Daoy (cell line): Measurements from ENCODE around the gene CRADD. TPM values are rescaled to one million over a fixed set of nuclear protein-coding genes. Genes with fewer than 3 reads are reported as not detected.
"Not testable (repeated sequence)": the region's sequence is repeated elsewhere in the genome, so short reads cannot be mapped to it uniquely, and the experiment has no call there.

Experiments used
- DNase-seq: peaks from one replicate; pipeline ENCODE4 v3.0.0-alpha.2; 2015; ENCODE audit warnings: low read depth
- total RNA-seq: library from RNA; depleted of rRNA; stranded (reverse); fragments of >200 nt; shearing (Covaris generic); gene quantifications from 2 replicates; pipeline ENCODE4 v1.2.3, GENCODE V29; 2014; rRNA removed

CRADD gene
- 12.6 and 16.9 TPM in 2 replicates for total RNA-seq

- peak; percentile 95 for DNase-seq
These were observed at the start of gene CRADD for GRCh38 chr12:93677195-93678064. Gene CRADD (plus strand): TSS chr12:93677375.

GRCh38 chr12:93632383-93632782 is 44.8 kb upstream of the CRADD start:
- DNase-seq = no peak

GRCh38 chr12:93634416-93634815 is 42.8 kb upstream of the CRADD start:
- no peak for DNase-seq

- DNase-seq = no peak
These were observed 40.5 kb upstream of the CRADD start for GRCh38 chr12:93636708-93637107.

- no peak for DNase-seq
These were observed 39.1 kb upstream of the CRADD start for GRCh38 chr12:93638095-93638494.

GRCh38 chr12:93638954-93639353 is 38.2 kb upstream of the CRADD start:
- DNase-seq = no peak

- DNase-seq = no peak
These were observed 37.8 kb upstream of the CRADD start for GRCh38 chr12:93639406-93639805.

GRCh38 chr12:93641380-93641779 is 35.8 kb upstream of the CRADD start:
- not testable (repeated sequence) for DNase-seq

- no peak for DNase-seq
These were observed 34.4 kb upstream of the CRADD start for GRCh38 chr12:93642751-93643150.

GRCh38 chr12:93645702-93646101 is 31.5 kb upstream of the CRADD start:
- peak; percentile 24 for DNase-seq

GRCh38 chr12:93650626-93651025 is 26.5 kb upstream of the CRADD start:
- DNase-seq = no peak

GRCh38 chr12:93653079-93653478 is 24.1 kb upstream of the CRADD start:
- DNase-seq = no peak

- DNase-seq = no peak
These were observed 23.5 kb upstream of the CRADD start for GRCh38 chr12:93653712-93654111.

GRCh38 chr12:93654421-93654820 is 22.8 kb upstream of the CRADD start:
- no peak for DNase-seq

- DNase-seq = no peak
These were observed 20.1 kb upstream of the CRADD start for GRCh38 chr12:93657071-93657470.

- no peak for DNase-seq
These were observed 16.2 kb upstream of the CRADD start for GRCh38 chr12:93661021-93661420.

GRCh38 chr12:93663006-93663728 is 14.0 kb upstream of the CRADD start:
- DNase-seq = no peak

- DNase-seq = no peak
These were observed 13.5 kb upstream of the CRADD start for GRCh38 chr12:93663729-93664084.

- DNase-seq = no peak
These were observed 12.5 kb upstream of the CRADD start for GRCh38 chr12:93664573-93665138.

- no peak for DNase-seq
These were observed 9.5 kb upstream of the CRADD start for GRCh38 chr12:93667672-93668071.

GRCh38 chr12:93668919-93669418 is 8.2 kb upstream of the CRADD start:
- no peak for DNase-seq

GRCh38 chr12:93669452-93669851 is 7.7 kb upstream of the CRADD start:
- no peak for DNase-seq

- peak; percentile 9 for DNase-seq
These were observed 7.1 kb upstream of the CRADD start for GRCh38 chr12:93670104-93670503.
